IPS-18c (cell line): Measurements from ENCODE around the gene FLT4.

Source experiments
- H3K4me3 ChIP-seq: 2 replicates; pipeline ENCODE4 v1.7.0; 2013; ENCODE audit warnings: low read depth, mild to moderate bottlenecking, low read length, moderate library complexity; ENCODE audit not compliant: insufficient read depth
- H3K9me3 ChIP-seq: one replicate; pipeline ENCODE4 v1.6.1; 2013; ENCODE audit warnings: mild to moderate bottlenecking, low read length, moderate library complexity; ENCODE audit not compliant: control insufficient read depth, insufficient read depth

The FLT4 gene

GRCh38 chr5:180591311-180591887 is 58.0 kb downstream of the FLT4 start, which contains the start of gene SCGB3A1:
Gene SCGB3A1 (minus strand): TSS chr5:180591499. CDS start chr5:180591462, 37 bp downstream.
- no peaks in the 10 kb centered on the region for H3K9me3 ChIP-seq
- peak within 1 kb of the TSS; percentile 53 for H3K4me3 ChIP-seq

- Histone ChIP-seq H3K4me3 (peak overlapping the region; percentile 53), H3K9me3 (no peaks in the 10 kb centered on the region)
These were observed 58.7 kb downstream of the FLT4 start for GRCh38 chr5:180590543-180591310.

- Histone ChIP-seq H3K9me3 (no peaks in the 10 kb centered on the region), H3K4me3 (peak overlapping the region; percentile 53)
These were observed 59.4 kb downstream of the FLT4 start for GRCh38 chr5:180589771-180590542.

GRCh38 chr5:180586870-180587269 is 62.5 kb downstream of the FLT4 start:
- no peaks in the 10 kb centered on the region for H3K9me3 ChIP-seq
- no peak overlapping the region for H3K4me3 ChIP-seq

- Histone ChIP-seq H3K4me3 (no peak overlapping the region), H3K9me3 (no peaks in the 10 kb centered on the region)
These were observed 63.2 kb downstream of the FLT4 start for GRCh38 chr5:180586204-180586603.

GRCh38 chr5:180583738-180584137 is 65.7 kb downstream of the FLT4 start:
- Histone ChIP-seq H3K9me3 (no peaks in the 10 kb centered on the region), H3K4me3 (no peak overlapping the region)

- Histone ChIP-seq H3K9me3 (no peaks in the 10 kb centered on the region), H3K4me3 (no peak overlapping the region)
These were observed 68.7 kb downstream of the FLT4 start for GRCh38 chr5:180580681-180581080.

GRCh38 chr5:180575571-180575970 is 73.8 kb downstream of the FLT4 start:
- no peaks in the 10 kb centered on the region for H3K9me3 ChIP-seq

GRCh38 chr5:180568914-180569313 is 80.5 kb downstream of the FLT4 start:
- Histone ChIP-seq H3K4me3 (no peak overlapping the region), H3K9me3 (no peaks in the 10 kb centered on the region)

More at GRCh38 chr5:180575571-180575970, 73.8 kb downstream of the FLT4 start:
- H3K4me3 ChIP-seq, result no peak overlapping the region

GRCh38 chr5:180563994-180564393 is 85.4 kb downstream of the FLT4 start:
- no peaks in the 10 kb centered on the region for H3K9me3 ChIP-seq
- H3K4me3 ChIP-seq, result no peak overlapping the region

GRCh38 chr5:180558232-180558631 is 91.2 kb downstream of the FLT4 start:
- H3K4me3 ChIP-seq, result no peak overlapping the region
- no peaks in the 10 kb centered on the region for H3K9me3 ChIP-seq

GRCh38 chr5:180557217-180557809 is 92.1 kb downstream of the FLT4 start:
- Histone ChIP-seq H3K4me3 (no peak overlapping the region), H3K9me3 (no peaks in the 10 kb centered on the region)

- H3K4me3 ChIP-seq, result no peak overlapping the region
These were observed 94.1 kb downstream of the FLT4 start for GRCh38 chr5:180555168-180555921.

GRCh38 chr5:180553530-180553929 is 95.9 kb downstream of the FLT4 start:
- Histone ChIP-seq H3K4me3 (no peak overlapping the region), H3K9me3 (no peaks in the 10 kb centered on the region)

More at GRCh38 chr5:180555168-180555921, 94.1 kb downstream of the FLT4 start:
- H3K9me3 ChIP-seq, result no peaks in the 10 kb centered on the region
